HepG2 (cell line): ENCODE data around the gene MRPS7. TPM values are rescaled to one million over a fixed set of nuclear protein-coding genes. Genes with fewer than 3 reads are reported as not detected.

Experiments used
- ATAC-seq: fragments of 200-7000 bp; cut with Tn5 transposase; 3 replicates; pipeline ENCODE4 v1.9.1; 2020; ENCODE audit warnings: mild to moderate bottlenecking, moderate library complexity
- BruUV-seq: library from RNA; stranded (reverse); fragments of 400-500 nt; replicated peaks from 2 replicates; lab custom pipeline; 2021; lab: Mats Ljungman, UMichigan
- CTCF ChIA-PET: fragments of 300-600 bp; formaldehyde crosslinking; extraction: SDS; loops from one replicate; lab custom pipeline; 2021; ENCODE audit warnings: low total read pairs, inconsistent platforms, low intra/inter-chr PET ratio; lab: Yijun Ruan, JAX
- POLR2A ChIA-PET: fragments of 350-600 bp; sonication (Branson Sonifier 250); formaldehyde crosslinking; loops from one replicate; lab custom pipeline; 2020; ENCODE audit warnings: antibody characterized with exemption, inconsistent platforms; lab: Yijun Ruan, JAX
- DNase-seq: peaks from one replicate; pipeline ENCODE4 v3.0.0-alpha.2; 2015; ENCODE audit warnings: low spot score
- FAIRE-seq: peaks from 3 replicates; lab custom pipeline; 2011; peaks lifted over from hg19 to GRCh38; lab: Jason Lieb, UNC
- H2AFZ ChIP-seq: one replicate; pipeline ENCODE4 v1.6.1; 2011; ENCODE audit warnings: low read length, inconsistent platforms
- H3K27ac ChIP-seq: fragments of 300-600 bp; 3 replicates; pipeline ENCODE4 v1.8.0; 2011; ENCODE audit warnings: mixed run types, mild to moderate bottlenecking, mixed read lengths, low read length, inconsistent platforms; ENCODE audit not compliant: insufficient read depth; ENCODE audit errors: extremely low read length
- H3K27me3 ChIP-seq, 2 experiments: fragments of 200-600 bp in 1 of 2; 2 replicates in 1 of 2; 3 replicates in 1 of 2; pipeline versions ENCODE4 v1.6.0 to v1.8.0; 2011; ENCODE audit warnings: low read length in 2 of 2, mild to moderate bottlenecking in 2 of 2, moderate library complexity in 2 of 2, inconsistent platforms in 1 of 2; ENCODE audit not compliant: insufficient read depth in 2 of 2, control insufficient read depth in 1 of 2
- H3K36me3 ChIP-seq, 2 experiments: fragments of 200-600 bp in 1 of 2; replicated peaks in 1 of 2; 2 replicates in 1 of 2; 3 replicates in 1 of 2; pipeline versions ENCODE4 v1.5.1 to v1.8.0; 2011; ENCODE audit warnings: low read length in 2 of 2, inconsistent platforms in 1 of 2; ENCODE audit not compliant: insufficient read depth in 2 of 2, control insufficient read depth in 1 of 2
- H3K4me1 ChIP-seq: 2 replicates; pipeline ENCODE4 v1.5.1; 2012; ENCODE audit warnings: low read length, inconsistent platforms; ENCODE audit not compliant: insufficient read depth
- H3K4me2 ChIP-seq: 2 replicates; pipeline ENCODE4 v1.6.0; 2011; ENCODE audit warnings: low read depth, low read length, inconsistent platforms
- H3K4me3 ChIP-seq, 3 experiments: fragments of 200-600 bp in 1 of 3; sonication (generic), shearing (Covaris generic) in 1 of 3; replicated peaks in 1 of 3; 2 replicates each; pipeline ENCODE4 v1.5.1; 2011 to 2016; ENCODE audit warnings: low read length in 3 of 3, inconsistent platforms in 2 of 3, low read depth in 2 of 3, mild to moderate bottlenecking in 2 of 3, control low read depth in 1 of 3, mixed read lengths in 1 of 3; ENCODE audit not compliant: insufficient read depth in 1 of 3
- H3K79me2 ChIP-seq: one replicate; pipeline ENCODE4 v1.6.1; 2011; ENCODE audit warnings: low read length, inconsistent platforms; ENCODE audit not compliant: insufficient read depth
- H3K9ac ChIP-seq: 2 replicates; pipeline ENCODE4 v1.6.0; 2011; ENCODE audit warnings: mild to moderate bottlenecking, low read depth, low read length, inconsistent platforms; ENCODE audit not compliant: insufficient read depth
- H3K9me3 ChIP-seq: 2 replicates; pipeline ENCODE4 v1.5.1; 2012; ENCODE audit warnings: mild to moderate bottlenecking, low read length
- H4K20me1 ChIP-seq: 2 replicates; pipeline ENCODE4 v1.6.0; 2011; ENCODE audit warnings: inconsistent platforms, mild to moderate bottlenecking, low read length, moderate library complexity; ENCODE audit not compliant: insufficient read depth
- ARNT2 ChIP-seq: sonication (generic); formaldehyde crosslinking; IDR thresholded peaks from 2 replicates; pipeline ENCODE4 v1.8.0; 2022; ENCODE audit warnings: mild to moderate bottlenecking, low read depth, missing genetic modification reagents, moderate library complexity
- GTF2F1 ChIP-seq: fragments of 150-350 bp; IDR thresholded peaks from 2 replicates; pipeline ENCODE4 v1.6.1; 2014; ENCODE audit warnings: low read length
- IKZF1 ChIP-seq: fragments of 450-650 bp; IDR thresholded peaks from 2 replicates; pipeline ENCODE4 v1.7.1; 2016
- IKZF4 ChIP-seq: sonication (generic); formaldehyde crosslinking; IDR thresholded peaks from 2 replicates; pipeline ENCODE4 v1.5.1; 2020; ENCODE audit warnings: borderline replicate concordance, mild to moderate bottlenecking, low read depth, missing genetic modification reagents; ENCODE audit errors: not compliant biosample characterization
- TBP ChIP-seq: sonication (generic); formaldehyde crosslinking; IDR thresholded peaks from 2 replicates; pipeline ENCODE4 v1.5.0; 2020; ENCODE audit warnings: missing genetic modification reagents
- ZBTB20 ChIP-seq: sonication (generic); formaldehyde crosslinking; IDR thresholded peaks from 2 replicates; pipeline ENCODE4 v1.8.1; 2023; ENCODE audit warnings: missing genetic modification reagents, low read depth, mild to moderate bottlenecking, borderline replicate concordance
- ZNF337 ChIP-seq: sonication (generic); formaldehyde crosslinking; IDR thresholded peaks from 2 replicates; pipeline ENCODE4 v1.5.1; 2020; ENCODE audit warnings: missing genetic modification reagents, low read depth, mild to moderate bottlenecking, borderline replicate concordance
- ZNF816 ChIP-seq: sonication (generic); formaldehyde crosslinking; IDR thresholded peaks from 2 replicates; pipeline ENCODE4 v1.8.0; 2022; ENCODE audit warnings: missing genetic modification reagents, mild to moderate bottlenecking, borderline replicate concordance
- ZZZ3 ChIP-seq: sonication (generic); formaldehyde crosslinking; IDR thresholded peaks from 2 replicates; pipeline ENCODE4 v1.4.0; 2020; ENCODE audit warnings: missing genetic modification reagents, mild to moderate bottlenecking, borderline replicate concordance
- WGBS: methylation state at CpG from one replicate; pipeline ENCODE4 v1.1.6; 2017; ENCODE audit warnings: low lambda C conversion rate; 5-methylcytosine and 5-hydroxymethylcytosine counted together
- in situ Hi-C: cut with HindIII; loops from 2 replicates; pipeline ENCODE4 v1.10.0; 2017; ENCODE audit warnings: low pct_unique_long_range_greater_than_20kb; ENCODE audit not compliant: extremely low pct_ligation_motif_present
- intact Hi-C: fragments of 100-400 bp; cut with micrococcal nuclease; formaldehyde crosslinking; loops from one replicate; pipeline ENCODE4 v1.10.0; 2022; ENCODE audit not compliant: unreplicated experiment
- polyA plus RNA-seq, 8 experiments: library from polyadenylated mRNA; depleted of rRNA in 3 of 8; stranded (reverse) in 7 of 8; unstranded in 1 of 8; fragments of >200 nt; fragmentation: Illumina TruSeq in 4 of 8; extraction: Trizol in 4 of 8; gene quantifications; 2 replicates each; pipeline versions ENCODE4 v1.2.1 to v1.2.3, GENCODE V29; 2011 to 2016; ENCODE audit warnings: low read depth in 4 of 8, missing spikeins in 1 of 8, mixed read lengths in 1 of 8; ENCODE audit not compliant: insufficient read depth in 1 of 8
- total RNA-seq, 5 experiments: library from RNA; depleted of rRNA; stranded (reverse); fragments of >200 nt; fragmentation: Illumina TruSeq; extraction: Trizol; gene quantifications; 2 replicates each; pipeline ENCODE4 v1.2.3, GENCODE V29; 2016; ENCODE audit warnings: low read depth in 1 of 5
- TF ChIP-seq, protein P1 (sequence below): sonication (generic); formaldehyde crosslinking; IDR thresholded peaks from 2 replicates; pipeline ENCODE4 v1.4.0; 2020; ENCODE audit warnings: mild to moderate bottlenecking, missing genetic modification reagents
- TF ChIP-seq, protein P2 (sequence below): sonication (generic); formaldehyde crosslinking; IDR thresholded peaks from 2 replicates; pipeline ENCODE4 v1.4.0; 2020; ENCODE audit warnings: mild to moderate bottlenecking, missing genetic modification reagents
- TF ChIP-seq, protein P3 (sequence below): sonication (generic); formaldehyde crosslinking; IDR thresholded peaks from 2 replicates; pipeline ENCODE4 v1.5.0; 2020; ENCODE audit warnings: missing genetic modification reagents

The MRPS7 gene
- total and polyA plus RNA-seq, 2 of the 13 experiments (the other 11 are each of a cell fraction or from before 2014, with no cell fraction given) = 97.0 to 162 TPM

DNA sequence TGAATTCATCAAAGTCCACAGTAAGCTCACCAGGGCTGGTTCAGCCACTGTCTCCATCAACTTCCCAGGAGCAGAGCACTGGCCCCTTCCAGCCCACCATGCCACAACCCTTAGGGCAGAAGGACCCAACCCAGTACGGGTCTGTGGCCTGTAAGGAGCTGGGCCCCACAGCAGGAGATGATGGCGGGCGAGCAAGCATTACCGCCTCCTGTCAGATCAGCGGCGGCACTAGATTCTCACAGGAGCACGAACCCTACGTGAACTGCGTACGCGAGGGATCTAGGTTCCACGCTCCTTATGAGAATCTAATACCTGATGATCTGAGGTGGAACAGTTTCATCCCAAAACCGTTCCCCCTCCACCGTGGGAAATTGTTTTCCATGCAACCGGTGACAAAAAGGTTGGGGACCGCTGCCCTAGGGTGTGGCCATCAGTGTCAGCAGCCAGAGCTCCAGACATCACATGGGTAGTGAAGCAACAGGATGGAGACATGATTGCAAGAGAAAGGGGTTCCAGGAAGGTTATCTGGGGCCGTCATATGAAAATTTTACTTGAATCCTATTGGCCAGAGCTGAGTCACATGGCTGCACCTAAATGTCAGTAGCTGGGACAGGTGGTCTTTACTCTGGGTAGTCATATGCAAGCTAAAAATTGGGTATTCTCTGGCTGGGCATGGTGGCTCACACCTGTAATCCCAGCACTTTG, 40.0 kb downstream of the MRPS7 start:
- no peaks in the 10 kb centered on the region for H4K20me1 ChIP-seq
- FAIRE-seq = no peak
- ChIA-PET POLR2A (no interaction called here), CTCF (no interaction called here)
- 95% methylated on average over 17 of the region's 17 CpGs for WGBS
- H3K36me3 ChIP-seq = no peaks in the 10 kb centered on the region
- peaks cover 17% of the 10 kb centered on the region for H3K4me1 ChIP-seq
- no peaks in the 10 kb centered on the region for H3K9me3 ChIP-seq
- H3K4me3 ChIP-seq = no peak overlapping the region
- peak; percentile 25; the same call in 2 of the 3 replicates for ATAC-seq
- intact Hi-C loops (no loop called here), in situ Hi-C loops (no loop called here)
- no peaks in the 10 kb centered on the region for H3K27me3 ChIP-seq
- no peak for DNase-seq
- TF ChIP-seq TBP = no peak
- no peak for TF ChIP-seq ZZZ3 (CRISPR knock-in tag)
- TF ChIP-seq IKZF1 = no peak
- no peak for TF ChIP-seq ARNT2 (CRISPR knock-in tag)
- no peak for TF ChIP-seq IKZF4 (CRISPR knock-in tag)
- TF ChIP-seq, protein P1, sequence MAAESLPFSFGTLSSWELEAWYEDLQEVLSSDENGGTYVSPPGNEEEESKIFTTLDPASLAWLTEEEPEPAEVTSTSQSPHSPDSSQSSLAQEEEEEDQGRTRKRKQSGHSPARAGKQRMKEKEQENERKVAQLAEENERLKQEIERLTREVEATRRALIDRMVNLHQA (CRISPR knock-in tag) = no peak
- no peak for TF ChIP-seq ZBTB20 (CRISPR knock-in tag)
- no peak for TF ChIP-seq ZNF816
- TF ChIP-seq, protein P2, sequence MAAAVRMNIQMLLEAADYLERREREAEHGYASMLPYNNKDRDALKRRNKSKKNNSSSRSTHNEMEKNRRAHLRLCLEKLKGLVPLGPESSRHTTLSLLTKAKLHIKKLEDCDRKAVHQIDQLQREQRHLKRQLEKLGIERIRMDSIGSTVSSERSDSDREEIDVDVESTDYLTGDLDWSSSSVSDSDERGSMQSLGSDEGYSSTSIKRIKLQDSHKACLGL (CRISPR knock-in tag) = no peak
- TF ChIP-seq ZNF337 (CRISPR knock-in tag) = no peak
- TF ChIP-seq, protein P3, sequence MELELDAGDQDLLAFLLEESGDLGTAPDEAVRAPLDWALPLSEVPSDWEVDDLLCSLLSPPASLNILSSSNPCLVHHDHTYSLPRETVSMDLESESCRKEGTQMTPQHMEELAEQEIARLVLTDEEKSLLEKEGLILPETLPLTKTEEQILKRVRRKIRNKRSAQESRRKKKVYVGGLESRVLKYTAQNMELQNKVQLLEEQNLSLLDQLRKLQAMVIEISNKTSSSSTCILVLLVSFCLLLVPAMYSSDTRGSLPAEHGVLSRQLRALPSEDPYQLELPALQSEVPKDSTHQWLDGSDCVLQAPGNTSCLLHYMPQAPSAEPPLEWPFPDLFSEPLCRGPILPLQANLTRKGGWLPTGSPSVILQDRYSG (CRISPR knock-in tag) = no peak
- no peak for TF ChIP-seq GTF2F1
- no peak overlapping the region for H3K9ac ChIP-seq
- no peak overlapping the region for H3K4me2 ChIP-seq
- H3K79me2 ChIP-seq = no peaks in the 10 kb centered on the region
- H3K27ac ChIP-seq = no peak overlapping the region
- BruUV-seq = no TSS peak
- no peak overlapping the region for H2AFZ ChIP-seq
